ENCODE results near the gene RFXANK.
A peak's percentile ranks its signal among the peaks of the same experiment; 100 is the strongest.
"Not testable (repeated sequence)": the region's sequence is repeated elsewhere in the genome, so short reads cannot be mapped to it uniquely, and the experiment has no call there.

RFXANK gene, protein sequence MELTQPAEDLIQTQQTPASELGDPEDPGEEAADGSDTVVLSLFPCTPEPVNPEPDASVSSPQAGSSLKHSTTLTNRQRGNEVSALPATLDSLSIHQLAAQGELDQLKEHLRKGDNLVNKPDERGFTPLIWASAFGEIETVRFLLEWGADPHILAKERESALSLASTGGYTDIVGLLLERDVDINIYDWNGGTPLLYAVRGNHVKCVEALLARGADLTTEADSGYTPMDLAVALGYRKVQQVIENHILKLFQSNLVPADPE

DNA sequence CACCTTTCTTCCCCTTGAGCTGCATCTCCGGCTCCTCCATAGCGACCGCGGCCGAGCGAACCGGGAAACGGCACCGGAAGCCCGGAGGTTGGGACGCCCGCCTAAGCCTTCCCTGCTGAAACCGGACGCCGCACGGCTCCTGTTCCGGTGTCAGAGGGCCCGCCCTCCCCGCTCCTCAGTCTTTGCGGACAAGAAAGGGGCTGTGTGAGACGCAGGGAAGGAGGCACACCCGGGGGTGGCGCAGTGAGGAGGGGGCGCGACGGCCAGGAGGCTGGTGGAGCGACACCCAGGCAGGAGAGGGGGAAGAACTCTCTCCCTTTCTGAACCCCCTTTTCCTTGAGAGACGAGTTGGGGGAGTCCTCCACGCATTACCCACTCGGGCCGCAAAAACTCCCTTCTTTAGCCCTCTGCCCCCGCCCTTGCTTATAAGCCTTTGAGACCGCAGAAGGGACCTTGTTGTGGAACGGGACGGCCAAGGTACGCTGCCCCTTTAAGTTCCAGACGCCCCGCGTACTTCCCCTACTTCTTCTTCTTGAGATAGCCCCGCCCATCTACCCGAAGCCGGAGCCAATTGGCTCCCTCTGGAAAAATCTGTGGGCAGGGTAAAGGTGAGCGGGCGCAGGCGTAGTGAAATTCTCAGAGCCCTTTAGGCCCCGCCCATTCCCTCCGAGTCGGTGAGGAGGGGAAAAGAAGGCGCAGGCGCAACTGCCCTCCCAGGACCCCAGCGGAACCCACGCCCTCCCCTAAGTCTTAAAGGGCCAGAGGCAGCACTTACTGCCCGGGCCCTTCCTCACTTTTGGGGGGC, at the start of gene RFXANK, which contains the start of gene BORCS8:
TSS of gene RFXANK (plus strand) at position 181 of the 805 bp plus-strand sequence. CDS start 1,689 bp downstream, outside the sequence.
TSS of gene BORCS8 (minus strand) at position 75 of the 805 bp plus-strand sequence. CDS start at position 40, 35 bp downstream.
- peak; percentile 96 for DNase-seq (ENCODE audit: low read depth)

DNA sequence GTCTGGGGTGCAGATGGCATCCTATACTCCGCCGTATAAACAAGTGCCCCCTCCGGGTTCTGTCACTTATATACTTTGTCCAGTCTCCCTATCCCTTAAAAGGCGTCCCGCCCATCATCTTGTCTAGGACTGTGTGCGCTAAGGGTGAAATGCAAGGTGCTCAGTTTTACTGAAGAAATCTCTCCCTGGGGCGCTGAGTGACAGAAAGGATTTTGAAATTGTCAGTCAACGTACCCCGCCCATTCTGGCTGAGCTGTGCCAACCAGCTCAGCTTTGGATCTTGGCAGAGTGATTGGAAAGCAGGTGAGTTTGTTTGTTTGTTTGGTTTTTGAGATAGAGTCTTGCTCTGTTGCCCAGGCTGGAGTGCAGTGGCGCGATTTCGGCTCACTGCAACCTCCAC, 49.7 kb upstream of the RFXANK start:
- no peak for DNase-seq (ENCODE audit: low read depth)

- DNase-seq (ENCODE audit: low read depth): no peak
These were observed 46.8 kb upstream of the RFXANK start for GRCh38 chr19:19145281-19145680.

DNA sequence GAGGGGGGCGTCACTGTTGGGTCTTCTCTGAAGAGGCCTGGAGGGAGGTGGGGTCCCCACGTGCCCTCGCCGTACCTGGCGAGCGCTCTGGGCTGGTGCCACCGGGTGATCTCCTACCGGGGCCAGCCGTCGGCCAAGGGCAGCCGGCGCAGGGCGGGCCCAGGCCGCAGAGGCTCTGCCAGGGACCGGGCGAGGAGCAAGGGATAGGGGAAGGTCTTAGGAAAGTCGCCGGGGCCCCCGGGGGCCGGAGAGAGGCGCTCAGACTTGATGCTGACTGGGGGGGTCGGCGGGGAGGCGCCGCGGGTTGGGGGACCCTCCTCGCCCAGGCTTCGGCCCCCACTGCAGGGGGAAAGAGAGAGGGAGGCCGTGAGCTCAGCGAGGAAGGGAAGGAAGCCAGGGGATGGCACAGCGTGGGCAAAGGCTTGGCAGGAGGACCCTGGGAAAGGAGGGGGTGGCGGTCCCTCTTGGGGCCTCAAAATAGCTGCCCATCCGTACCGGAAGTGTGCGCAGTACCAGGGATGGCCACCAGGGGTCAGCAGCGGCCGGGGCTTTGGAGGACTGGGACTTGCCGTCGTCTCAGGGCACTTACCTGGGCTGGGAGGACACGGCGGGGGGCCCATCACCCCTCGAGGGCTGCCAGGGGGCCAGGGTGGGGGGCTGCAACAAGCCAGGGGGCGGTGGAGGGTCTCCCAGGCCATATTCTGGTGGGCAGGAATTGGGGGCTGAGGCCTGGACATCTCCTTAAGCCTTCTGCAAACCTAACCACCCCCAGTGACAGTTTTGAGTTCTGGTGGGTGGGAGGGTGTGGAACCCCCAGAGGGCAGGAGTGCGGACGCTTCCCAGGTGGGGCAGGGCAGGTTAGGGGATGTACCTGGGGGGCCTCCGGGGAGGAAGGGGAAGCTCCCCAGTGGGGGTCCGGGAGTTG, 46.1 kb upstream of the RFXANK start:
- peak; percentile 78 for DNase-seq (ENCODE audit: low read depth)

- DNase-seq (ENCODE audit: low read depth): no peak
These were observed 45.2 kb upstream of the RFXANK start for GRCh38 chr19:19146865-19147264.

- DNase-seq (ENCODE audit: low read depth): no peak
These were observed 44.7 kb upstream of the RFXANK start for GRCh38 chr19:19147344-19147743.

DNA sequence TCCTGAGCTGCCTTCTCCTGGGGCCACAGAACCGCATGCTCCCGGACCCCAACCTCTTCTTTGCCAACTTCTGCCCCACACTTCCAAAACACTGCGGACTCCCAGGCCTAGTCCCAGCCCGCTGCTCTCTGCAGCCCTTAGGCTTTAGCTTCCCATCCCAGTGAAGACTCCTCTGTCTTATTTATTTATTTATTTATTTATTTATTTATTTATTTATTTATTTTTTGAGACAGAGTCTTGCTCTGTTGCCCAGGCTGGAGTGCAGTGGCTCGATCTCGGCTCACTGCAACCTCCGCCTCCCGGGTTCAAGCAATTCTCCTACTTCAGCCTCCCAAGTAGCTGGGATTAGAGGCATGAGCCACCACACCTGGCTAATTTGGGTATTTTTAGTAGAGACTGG, 43.6 kb upstream of the RFXANK start:
- not testable (repeated sequence) for DNase-seq (ENCODE audit: low read depth)

DNA sequence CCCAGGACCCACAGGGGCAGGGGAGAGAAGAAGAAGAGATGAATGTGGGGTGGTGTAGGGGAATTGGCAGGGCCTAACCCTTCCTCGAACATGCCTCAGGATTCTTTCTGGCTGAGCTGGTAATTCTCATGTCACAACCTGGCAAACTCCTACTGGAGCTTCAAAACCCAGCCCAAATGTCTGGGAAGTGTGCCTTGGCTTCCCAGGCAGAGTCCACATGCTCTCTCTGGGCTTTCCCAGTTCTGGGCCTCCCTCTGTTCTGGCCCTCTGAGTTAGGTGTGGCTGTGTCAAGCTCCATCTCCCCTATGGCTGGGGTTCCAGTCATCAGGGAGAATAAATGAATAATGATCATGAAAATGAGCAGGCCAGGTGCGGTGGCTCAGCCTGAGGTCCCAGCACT, 42.6 kb upstream of the RFXANK start:
- no peak for DNase-seq (ENCODE audit: low read depth)

DNA sequence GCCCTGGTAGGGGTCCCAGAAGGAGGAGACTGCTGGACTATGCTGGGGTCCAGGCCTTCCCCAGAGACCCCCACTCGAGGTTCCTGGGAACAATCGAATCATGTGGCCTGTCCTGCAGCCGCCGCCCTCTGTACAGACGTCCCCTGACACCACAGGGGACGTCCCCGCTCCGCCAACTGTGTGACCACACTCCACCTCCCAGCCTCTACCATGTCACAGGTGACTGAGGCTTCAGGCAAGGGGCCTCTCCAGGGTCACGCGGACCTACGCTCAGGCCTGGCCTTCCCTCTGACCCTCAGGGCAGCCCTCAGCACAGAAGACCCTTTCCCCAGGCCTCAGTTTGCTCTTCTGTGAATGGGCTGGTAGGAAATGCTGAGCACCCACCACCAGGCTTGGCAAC, 40.6 kb upstream of the RFXANK start:
- no peak for DNase-seq (ENCODE audit: low read depth)

GRCh38 chr19:19152668-19153384, 39.2 kb upstream of the RFXANK start:
- DNase-seq (ENCODE audit: low read depth): no peak

GRCh38 chr19:19154768-19155494, 37.1 kb upstream of the RFXANK start:
- no peak for DNase-seq (ENCODE audit: low read depth)

DNA sequence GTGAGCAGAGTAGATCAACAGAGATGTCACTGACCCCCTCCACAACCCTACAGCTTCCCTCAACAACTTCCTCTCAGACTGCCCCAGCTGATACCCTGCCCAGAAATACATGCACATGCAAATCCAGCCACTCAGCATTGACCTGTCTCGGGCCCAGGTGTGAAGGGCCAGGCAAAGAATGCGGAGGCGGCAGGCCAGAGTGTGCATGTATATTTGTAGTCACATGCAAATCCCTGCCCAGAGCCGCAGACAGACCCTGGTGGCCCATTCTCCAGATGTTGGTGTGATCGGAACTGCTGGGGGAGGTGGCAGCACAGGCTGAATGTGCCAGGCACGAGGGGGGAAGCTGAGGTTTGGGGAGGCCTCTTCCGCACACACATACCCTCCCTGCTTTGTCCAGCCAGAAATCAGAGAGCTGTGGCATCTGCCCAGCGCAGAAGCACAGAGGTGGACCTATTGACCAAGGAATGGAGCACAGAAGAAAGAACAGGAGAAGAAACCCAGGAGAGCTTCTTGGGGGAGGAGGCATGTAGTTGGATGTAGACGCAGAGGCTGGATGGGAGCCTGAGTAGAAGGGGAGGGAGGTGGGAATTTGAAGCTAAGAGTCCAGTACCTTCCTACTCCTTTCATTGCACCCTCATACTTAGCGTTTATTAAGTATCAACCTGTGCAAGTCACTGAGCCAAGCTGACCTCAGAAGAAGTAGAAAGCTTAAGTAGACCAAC, 36.4 kb upstream of the RFXANK start:
- DNase-seq (ENCODE audit: low read depth): no peak

DNA sequence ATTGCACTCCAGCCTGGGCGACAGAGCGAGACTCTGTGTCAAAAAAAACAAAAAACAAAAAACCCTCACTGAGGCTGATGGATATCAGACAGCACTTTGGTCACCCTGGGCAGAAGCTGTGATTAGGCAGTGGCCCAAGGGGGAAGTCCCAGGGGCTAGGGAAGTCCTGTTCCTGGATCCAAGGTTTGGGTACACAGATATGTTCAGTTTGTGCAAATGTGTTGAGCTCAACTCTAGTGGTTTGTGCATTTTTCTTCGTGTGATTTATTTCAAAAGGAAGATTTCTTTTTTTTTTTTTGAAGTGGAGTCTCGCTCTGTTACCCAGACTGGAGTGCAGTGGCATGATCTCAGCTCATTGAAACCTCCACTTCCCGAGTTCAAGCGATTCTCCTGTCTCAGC, 34.2 kb upstream of the RFXANK start:
- no peak for DNase-seq (ENCODE audit: low read depth)

DNA sequence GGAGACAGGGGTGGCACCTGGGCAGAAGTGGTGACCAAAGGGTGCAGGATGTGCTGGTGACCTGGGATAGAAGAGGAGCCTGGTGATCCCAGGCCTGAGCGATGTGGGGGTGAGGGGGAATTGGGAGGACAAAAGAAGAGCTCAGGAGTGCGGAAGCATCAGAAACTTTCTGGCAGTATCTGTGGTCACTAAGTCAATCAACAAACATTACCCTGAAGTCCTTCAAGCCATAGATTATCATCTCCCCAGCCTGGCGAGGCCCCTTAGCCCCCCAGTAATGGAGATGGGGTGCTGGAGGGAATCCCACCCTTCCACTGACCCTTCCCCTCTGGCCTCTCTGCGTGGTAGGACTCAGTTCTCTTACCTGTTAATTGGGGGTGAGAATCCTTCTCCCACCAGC, 32.5 kb upstream of the RFXANK start:
- DNase-seq (ENCODE audit: low read depth): no peak

DNA sequence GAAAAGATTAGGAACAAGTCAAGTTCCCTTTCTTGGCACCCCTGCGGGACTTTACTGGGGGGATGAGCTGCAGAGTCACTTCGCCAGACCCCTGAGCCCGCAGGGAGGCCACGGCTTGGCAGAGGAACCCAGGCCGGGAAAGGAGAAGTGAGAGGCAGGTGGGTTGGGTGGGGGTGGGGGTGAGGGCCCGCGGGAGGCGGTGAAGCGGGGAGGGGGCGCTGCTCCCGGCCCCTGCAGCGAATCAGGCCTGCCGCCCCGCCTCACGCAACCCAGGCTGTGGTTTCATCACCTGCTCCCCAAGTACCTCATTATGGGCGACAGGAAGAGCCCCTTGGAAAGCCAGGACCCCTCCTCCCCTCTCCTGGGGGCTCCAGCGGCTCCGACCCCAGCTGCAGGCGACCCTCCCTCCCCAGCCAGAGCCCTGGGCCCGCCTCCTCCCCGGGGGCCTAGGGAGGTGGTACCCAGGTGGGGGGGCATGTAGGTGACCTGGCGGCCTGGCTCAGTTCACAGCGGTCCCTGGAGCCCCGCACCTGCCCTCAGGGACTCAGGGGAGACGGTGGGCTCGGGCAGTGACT, 31.5 kb upstream of the RFXANK start:
- no peak for DNase-seq (ENCODE audit: low read depth)

GRCh38 chr19:19162495-19162894, 29.6 kb upstream of the RFXANK start:
- no peak for DNase-seq (ENCODE audit: low read depth)

DNA sequence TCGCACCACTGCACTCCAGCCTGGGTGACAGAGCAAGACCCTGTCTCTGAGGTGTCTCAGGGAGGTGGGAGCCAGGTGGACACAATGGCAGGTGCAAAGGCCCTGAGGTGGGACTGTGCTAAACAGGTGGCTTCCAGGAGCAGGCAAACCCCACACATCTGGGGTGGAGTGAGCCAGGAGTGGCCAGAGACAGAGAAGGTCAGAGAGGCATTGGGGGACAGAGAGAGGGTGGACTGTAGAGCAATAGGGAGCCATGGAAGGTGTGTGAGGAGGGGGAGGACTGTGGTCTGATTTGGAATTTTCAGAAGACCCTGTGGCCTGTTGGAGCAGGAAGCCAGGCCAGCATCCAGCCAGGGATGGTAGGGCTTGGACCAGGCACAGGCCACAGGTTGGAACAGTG, 26.7 kb upstream of the RFXANK start:
- DNase-seq (ENCODE audit: low read depth): no peak

DNA sequence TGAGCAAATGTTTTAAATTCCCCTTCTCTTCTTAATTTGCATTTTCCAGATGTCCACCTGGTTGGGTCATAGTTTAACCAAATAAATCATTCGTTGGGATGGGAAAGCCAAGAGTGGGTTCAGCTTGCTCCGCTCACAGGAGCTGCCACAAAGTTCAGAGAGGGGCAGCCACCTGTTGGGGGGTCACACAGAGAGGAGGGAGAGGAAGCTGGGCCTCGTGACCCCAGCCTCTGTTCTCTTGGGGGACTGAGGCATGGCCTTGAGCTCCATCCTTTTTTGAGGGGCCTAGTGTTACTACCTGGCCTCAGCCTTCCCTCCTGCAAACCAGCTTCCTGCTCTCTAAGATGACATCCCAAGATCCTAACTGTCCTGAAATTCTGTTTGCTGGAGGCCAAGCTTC, 24.4 kb upstream of the RFXANK start:
- DNase-seq (ENCODE audit: low read depth): no peak

DNA sequence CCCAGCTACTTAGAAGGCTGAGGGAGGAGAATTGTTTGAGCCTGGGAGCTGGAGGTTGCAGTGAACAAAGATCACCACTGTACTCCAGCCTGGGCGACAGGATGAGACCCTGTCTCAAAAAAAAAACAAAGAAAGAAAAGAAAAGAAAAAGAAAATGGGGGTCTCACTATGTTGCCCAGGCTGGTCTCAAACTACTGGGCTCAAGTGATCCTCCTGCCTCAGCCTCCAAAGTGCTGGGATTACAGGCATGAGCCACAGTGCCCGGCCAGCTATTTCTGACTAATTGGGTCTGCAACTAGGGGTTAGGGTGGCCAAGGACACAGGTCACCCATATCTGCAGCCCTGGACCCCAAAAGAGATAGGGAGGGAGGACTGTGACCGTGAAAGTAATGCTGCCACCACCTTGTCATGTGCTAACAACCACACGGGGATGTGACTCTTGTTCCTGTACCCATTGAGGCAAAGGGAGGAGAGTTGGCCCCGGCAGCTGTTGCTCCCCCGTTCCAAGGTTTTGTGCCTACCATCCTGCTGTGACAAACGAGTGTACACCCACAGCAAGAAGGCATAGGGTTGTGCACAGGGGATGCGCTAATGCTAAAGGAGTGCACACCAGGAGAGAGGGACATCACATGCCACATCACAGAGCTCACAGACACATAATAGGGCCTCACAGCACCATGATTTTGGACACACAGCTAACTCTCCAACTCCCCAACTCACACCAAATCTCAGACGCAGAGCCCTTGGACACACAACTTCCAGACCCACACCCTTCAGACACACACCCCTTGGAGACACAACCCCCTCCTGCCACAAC, 22.6 kb upstream of the RFXANK start:
- no peak for DNase-seq (ENCODE audit: low read depth)
